NCI-H1105 treated with DMSO at 0.1 percent for 48 hours (cell line): Measurements from ENCODE around the gene SOX18.

Experiments
- DNase-seq: peaks from one replicate; lab custom pipeline; 2025; lab: John Stamatoyannopoulos, UW

Gene SOX18

GRCh38 chr20:64037498-64038213 is 11.8 kb downstream of the SOX18 start:
- DNase-seq = peak; percentile 42

GRCh38 chr20:64037199-64037497 is 12.3 kb downstream of the SOX18 start:
- DNase-seq = no peak

GRCh38 chr20:64036346-64037198 is 12.9 kb downstream of the SOX18 start:
- DNase-seq = no peak

GRCh38 chr20:64035933-64036345 is 13.5 kb downstream of the SOX18 start, which contains the start of gene C20orf204:
C20orf204 (plus strand) TSS chr20:64036182; CDS start chr20:64036324, 142 bp downstream.
- no peak for DNase-seq

- no peak for DNase-seq
Observed at GRCh38 chr20:64035066-64035932, 14.1 kb downstream of the SOX18 start.

GRCh38 chr20:64033981-64034493 is 15.4 kb downstream of the SOX18 start:
- DNase-seq = no peak

GRCh38 chr20:64032706-64033624 is 16.5 kb downstream of the SOX18 start:
- no peak for DNase-seq

- no peak for DNase-seq
Observed at GRCh38 chr20:64031822-64032314, 17.6 kb downstream of the SOX18 start.

- no peak for DNase-seq
Observed at GRCh38 chr20:64030371-64031134, 18.9 kb downstream of the SOX18 start.

GRCh38 chr20:64029293-64030117 is 19.9 kb downstream of the SOX18 start:
- no peak for DNase-seq

- no peak for DNase-seq
Observed at GRCh38 chr20:64027981-64028685, 21.3 kb downstream of the SOX18 start.

- no peak for DNase-seq
Observed at GRCh38 chr20:64025826-64026412, 23.5 kb downstream of the SOX18 start.

- no peak for DNase-seq
Observed at GRCh38 chr20:64025101-64025825, 24.2 kb downstream of the SOX18 start.

GRCh38 chr20:64024141-64024990 is 25.1 kb downstream of the SOX18 start:
- no peak for DNase-seq

- no peak for DNase-seq
Observed at GRCh38 chr20:64023361-64024140, 25.9 kb downstream of the SOX18 start.
